ENCODE data around the gene PIMREG. TPM values are rescaled to one million over a fixed set of nuclear protein-coding genes. Genes with fewer than 3 reads are reported as not detected.

The PIMREG gene
- polyA plus RNA-seq, 1 donor from 2014 or later = 6.0 TPM

DNA sequence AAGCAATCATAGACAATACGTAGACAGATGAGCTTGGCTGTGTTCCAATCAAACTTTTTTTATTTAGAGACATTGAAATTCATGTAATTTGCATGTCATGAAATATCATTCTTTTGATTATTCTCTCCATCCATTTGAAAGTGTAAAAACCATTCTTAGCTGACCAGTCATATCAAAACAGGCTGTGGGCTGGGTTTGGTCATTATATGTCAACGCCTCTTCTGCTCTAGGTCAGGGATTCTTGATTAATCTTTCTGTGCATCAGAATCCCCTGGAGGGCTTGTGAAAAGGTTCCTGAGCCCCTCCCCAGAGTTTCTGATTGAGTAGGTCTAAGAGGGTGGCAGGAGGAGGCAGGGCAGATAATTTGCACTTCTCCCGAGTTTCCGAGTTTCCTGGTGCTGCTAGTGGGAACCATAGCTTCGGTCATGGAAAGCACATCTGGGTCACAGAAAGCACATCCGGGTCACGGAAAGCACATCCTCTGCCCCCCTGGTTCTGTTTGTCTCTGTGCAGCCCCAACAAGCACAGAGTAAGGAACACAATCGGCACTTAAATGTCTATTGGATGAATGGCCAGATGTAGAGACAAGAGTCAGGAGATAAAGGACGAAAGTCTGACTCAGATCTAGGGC is 16.4 kb downstream of the PIMREG start:
- no peak overlapping the region for H2AFZ ChIP-seq (ENCODE audit: low read depth, low read length)
- no peaks in the 10 kb centered on the region for H3K79me2 ChIP-seq (replicated peaks; ENCODE audit: insufficient read depth, low read length)
- TF ChIP-seq MXI1 (conservative IDR thresholded peaks at IDR 0.05; ENCODE audit: poor library complexity, severe bottlenecking) = no peak
- TF ChIP-seq SMC3 (conservative IDR thresholded peaks at IDR 0.05; ENCODE audit: poor library complexity) = no peak
- no peak for TF ChIP-seq REST (IDR thresholded peaks at IDR 0.05; ENCODE audit: borderline replicate concordance)
- no peak for TF ChIP-seq CTCF (IDR thresholded peaks at IDR 0.05; ENCODE audit: poor library complexity, severe bottlenecking)
- TF ChIP-seq POLR2AphosphoS5 (IDR thresholded peaks at IDR 0.05) = no peak
- no peak for TF ChIP-seq TAF1 (IDR thresholded peaks at IDR 0.05; ENCODE audit: low read depth)
- TF ChIP-seq EP300 (conservative IDR thresholded peaks at IDR 0.05; ENCODE audit: poor library complexity, severe bottlenecking) = no peak
- TF ChIP-seq RAD21 (conservative IDR thresholded peaks at IDR 0.05) = no peak
- TF ChIP-seq EZH2 (IDR thresholded peaks at IDR 0.05; ENCODE audit: borderline replicate concordance, insufficient read depth, low read length, poor library complexity, severe bottlenecking) = no peak
- no peaks in the 10 kb centered on the region for H3F3A ChIP-seq (ENCODE audit: insufficient read depth, low read length, poor library complexity, severe bottlenecking)
- H3K9ac ChIP-seq (ENCODE audit: low read length) = no peak overlapping the region
- no peaks in the 10 kb centered on the region for H4K20me1 ChIP-seq (ENCODE audit: insufficient read depth)
- H3K4me2 ChIP-seq (ENCODE audit: low read length) = no peak overlapping the region
- no peaks in the 10 kb centered on the region for H3K9me3 ChIP-seq (ENCODE audit: low read length)
- H3K9me2 ChIP-seq (ENCODE audit: insufficient read depth, low read length) = no peaks in the 10 kb centered on the region
- no peak overlapping the region for H3K27ac ChIP-seq (ENCODE audit: low read length)
- H3K27me3 ChIP-seq (ENCODE audit: insufficient read depth, low read depth, low read length) = no peaks in the 10 kb centered on the region
- no peak overlapping the region for H3K4me3 ChIP-seq (ENCODE audit: low read length)
- H3K36me3 ChIP-seq (ENCODE audit: insufficient read depth, low read length) = no peaks in the 10 kb centered on the region

- H3K4me3 ChIP-seq (ENCODE audit: low read length) = no peak overlapping the region
- no peaks in the 10 kb centered on the region for H3K9me2 ChIP-seq (ENCODE audit: insufficient read depth, low read length)
- H3K27me3 ChIP-seq (ENCODE audit: insufficient read depth, low read depth, low read length) = no peaks in the 10 kb centered on the region
- no peaks in the 10 kb centered on the region for H3F3A ChIP-seq (ENCODE audit: insufficient read depth, low read length, poor library complexity, severe bottlenecking)
- H2AFZ ChIP-seq (ENCODE audit: low read depth, low read length) = no peak overlapping the region
- no peak overlapping the region for H3K9ac ChIP-seq (ENCODE audit: low read length)
- no peak overlapping the region for H3K27ac ChIP-seq (ENCODE audit: low read length)
- no peak overlapping the region for H3K4me2 ChIP-seq (ENCODE audit: low read length)
- no peaks in the 10 kb centered on the region for H3K36me3 ChIP-seq (ENCODE audit: insufficient read depth, low read length)
- no peaks in the 10 kb centered on the region for H3K9me3 ChIP-seq (ENCODE audit: low read length)
- H4K20me1 ChIP-seq (ENCODE audit: insufficient read depth) = no peaks in the 10 kb centered on the region
- H3K79me2 ChIP-seq (replicated peaks; ENCODE audit: insufficient read depth, low read length) = no peaks in the 10 kb centered on the region
- no peak for TF ChIP-seq RAD21 (conservative IDR thresholded peaks at IDR 0.05)
- TF ChIP-seq CTCF (IDR thresholded peaks at IDR 0.05; ENCODE audit: poor library complexity, severe bottlenecking) = no peak
- TF ChIP-seq SMC3 (conservative IDR thresholded peaks at IDR 0.05; ENCODE audit: poor library complexity) = no peak
- TF ChIP-seq EZH2 (IDR thresholded peaks at IDR 0.05; ENCODE audit: borderline replicate concordance, insufficient read depth, low read length, poor library complexity, severe bottlenecking) = no peak
Observed at GRCh38 chr17:6461246-6461645, 17.0 kb downstream of the PIMREG start.

Measured in neural cell (in vitro differentiated cells).